ENCODE data around the gene GATD1.

- TF ChIP-seq POLR2AphosphoS5 (IDR thresholded peaks at IDR 0.05) (peak in 2 of 3 donors; percentile 40 to 42), CTCF (IDR thresholded peaks at IDR 0.05) (no peak), EP300 (IDR thresholded peaks at IDR 0.05; ENCODE audit: low read depth) (no peak)
Measured at GRCh38 chr11:720642-721246, 56.5 kb downstream of the GATD1 start.
